Measurements from ENCODE around the gene CEBPZOS.

- TF ChIP-seq CTCF (IDR thresholded peaks at IDR 0.05 in 2 of 3, conservative IDR thresholded peaks at IDR 0.05 in 1 of 3; ENCODE audit: control insufficient read depth in 2 of 3, extremely low read depth in 1 of 3, insufficient read depth in 1 of 3, low read depth in 3 of 3, low read length in 3 of 3): no peak
- no peak for TF ChIP-seq CEBPB (IDR thresholded peaks at IDR 0.05; ENCODE audit: borderline replicate concordance in 1 of 2, low read depth in 2 of 2, low read length in 2 of 2)
Observed at GRCh38 chr2:37154785-37155184, 41.5 kb upstream of the CEBPZOS start.
